Endothelial cell of umbilical vein (primary cell): ENCODE measurements around the gene SAMD7. TPM values are rescaled to one million over a fixed set of nuclear protein-coding genes. Genes with fewer than 3 reads are reported as not detected.

Experiments
- BruUV-seq: library from RNA; stranded (reverse); fragments of 400-500 nt; replicated peaks from 2 replicates; lab custom pipeline; 2021; lab: Mats Ljungman, UMichigan
- CTCF ChIA-PET: fragments of 300-600, 350-600 bp; sonication (Branson Sonifier 250); formaldehyde crosslinking; loops from one replicate; lab custom pipeline; 2021; ENCODE audit warnings: antibody characterized with exemption, inconsistent platforms; lab: Charles Lee
- POLR2A ChIA-PET: fragments of 300-600, 350-600 bp; sonication (Branson Sonifier 250); formaldehyde crosslinking; loops from one replicate; lab custom pipeline; 2021; ENCODE audit warnings: antibody characterized with exemption, inconsistent platforms; lab: Charles Lee
- DNase-seq: peaks from one replicate; pipeline ENCODE4 v3.0.0-alpha.2; 2011; ENCODE audit warnings: low read depth, low spot score
- FAIRE-seq: peaks from 2 replicates; lab custom pipeline; 2011; peaks lifted over from hg19 to GRCh38; lab: Jason Lieb, UNC
- H2AFZ ChIP-seq: 2 replicates; pipeline ENCODE4 v1.6.0; 2012; ENCODE audit warnings: low read depth, low read length, control low read depth, inconsistent platforms
- H3K27ac ChIP-seq: 2 replicates; pipeline ENCODE4 v1.5.1; 2011; ENCODE audit warnings: low read depth, mild to moderate bottlenecking, control low read depth, low read length, moderate library complexity; ENCODE audit not compliant: insufficient read depth
- H3K27me3 ChIP-seq, 2 experiments: 2 replicates each; pipeline versions ENCODE4 v1.6.0 to v1.6.1; 2011; ENCODE audit warnings: low read length in 2 of 2, mixed read lengths in 1 of 2; ENCODE audit not compliant: control insufficient read depth in 2 of 2, insufficient read depth in 2 of 2
- H3K36me3 ChIP-seq, 2 experiments: 2 replicates in 1 of 2; 3 replicates in 1 of 2; pipeline ENCODE4 v1.5.1; 2011; ENCODE audit warnings: low read length in 2 of 2, mild to moderate bottlenecking in 1 of 2, moderate library complexity in 1 of 2; ENCODE audit not compliant: control insufficient read depth in 2 of 2, insufficient read depth in 2 of 2; ENCODE audit errors: extremely low read depth in 1 of 2
- H3K4me1 ChIP-seq: 3 replicates; pipeline ENCODE4 v1.5.1; 2011; ENCODE audit warnings: mild to moderate bottlenecking, low read length; ENCODE audit not compliant: control insufficient read depth, insufficient read depth; ENCODE audit errors: extremely low read depth
- H3K4me2 ChIP-seq: 2 replicates; pipeline ENCODE4 v1.6.1; 2011; ENCODE audit warnings: low read length, control low read depth, mixed read lengths; ENCODE audit not compliant: insufficient read depth
- H3K4me3 ChIP-seq, 3 experiments: fragments of 200-600 bp in 1 of 3; sonication (generic), shearing (Covaris generic) in 1 of 3; replicated peaks in 1 of 3; 2 replicates each; pipeline ENCODE4 v1.5.1; 2011 to 2016; ENCODE audit warnings: control low read depth in 3 of 3, low read length in 3 of 3, mild to moderate bottlenecking in 2 of 3, inconsistent platforms in 1 of 3, low read depth in 1 of 3, moderate library complexity in 1 of 3; ENCODE audit not compliant: insufficient read depth in 1 of 3
- H3K79me2 ChIP-seq: 2 replicates; pipeline ENCODE4 v1.6.0; 2012; ENCODE audit warnings: low read length, inconsistent platforms; ENCODE audit not compliant: control insufficient read depth, insufficient read depth
- H3K9ac ChIP-seq: replicated peaks from 2 replicates; pipeline ENCODE3; 2011; ENCODE audit warnings: low read length, control low read depth; ENCODE audit not compliant: insufficient read depth; ENCODE audit errors: extremely low read depth
- H3K9me1 ChIP-seq: replicated peaks from 3 replicates; pipeline ENCODE4 v1.6.0; 2011; ENCODE audit warnings: mild to moderate bottlenecking, low read length; ENCODE audit not compliant: control insufficient read depth, insufficient read depth; ENCODE audit errors: extremely low read depth
- H3K9me3 ChIP-seq: replicated peaks from 2 replicates; pipeline ENCODE4 v1.5.1; 2012; ENCODE audit warnings: low read length, inconsistent platforms; ENCODE audit not compliant: control insufficient read depth, insufficient read depth
- H4K20me1 ChIP-seq: replicated peaks from 2 replicates; pipeline ENCODE3; 2011; ENCODE audit warnings: mild to moderate bottlenecking, low read length; ENCODE audit not compliant: control insufficient read depth, insufficient read depth; ENCODE audit errors: extremely low read depth
- EZH2 ChIP-seq: IDR thresholded peaks from 2 replicates; pipeline ENCODE4 v1.6.1; 2012; ENCODE audit warnings: borderline replicate concordance, low read depth, mild to moderate bottlenecking, moderate library complexity, low read length, inconsistent platforms; ENCODE audit not compliant: severe bottlenecking
- FOS ChIP-seq: IDR thresholded peaks from 2 replicates; pipeline ENCODE4 v1.6.1; 2011; ENCODE audit warnings: mild to moderate bottlenecking, low read length, moderate library complexity, borderline replicate concordance; ENCODE audit not compliant: insufficient read depth
- GATA2 ChIP-seq: IDR thresholded peaks from 2 replicates; pipeline ENCODE4 v1.7.0; 2011; ENCODE audit warnings: low read depth, mild to moderate bottlenecking, moderate library complexity, mixed read lengths, low read length; ENCODE audit not compliant: insufficient read length, insufficient read depth
- JUN ChIP-seq: IDR thresholded peaks from 2 replicates; pipeline ENCODE4 v1.6.1; 2011; ENCODE audit warnings: borderline replicate concordance, low read depth; ENCODE audit not compliant: insufficient read length, insufficient read depth
- MYC ChIP-seq: IDR thresholded peaks from one replicate; pipeline ENCODE4 v1.6.1; 2011; ENCODE audit warnings: mild to moderate bottlenecking, low read depth, low read length
- POLR2A ChIP-seq: IDR thresholded peaks from 2 replicates; pipeline ENCODE4 v1.6.1; 2012; ENCODE audit warnings: low read depth, mild to moderate bottlenecking, control low read depth, low read length
- POLR2AphosphoS5 ChIP-seq: IDR thresholded peaks from 2 replicates; pipeline ENCODE4 v1.6.1; 2012; ENCODE audit warnings: low read depth, mild to moderate bottlenecking, control low read depth, low read length, moderate library complexity; ENCODE audit not compliant: insufficient read depth
- dilution Hi-C: fragments of 300-500 bp; cut with MboI; formaldehyde crosslinking; loops from one replicate; pipeline ENCODE4 v1.15.0; 2019; ENCODE audit warnings: low sequenced_read_pairs; ENCODE audit not compliant: extremely low pct_ligation_motif_present
- intact Hi-C: fragments of 100-400 bp; cut with micrococcal nuclease; formaldehyde crosslinking; loops from one replicate; pipeline ENCODE4 v1.10.0; 2022
- polyA plus RNA-seq, 4 experiments: library from polyadenylated mRNA; depleted of rRNA in 3 of 4; stranded (reverse) in 3 of 4; unstranded in 1 of 4; fragments of >200 nt; gene quantifications; 2 replicates each; pipeline versions ENCODE4 v1.2.1 to v1.2.3, GENCODE V29; 2011 to 2012; ENCODE audit warnings: missing spikeins in 1 of 4
- total RNA-seq: library from RNA; stranded (reverse); gene quantifications from 2 replicates; pipeline ENCODE4 v1.2.3, GENCODE V29; 2021
- TF ChIP-seq, protein P1 (sequence below): IDR thresholded peaks from 2 replicates; pipeline ENCODE4 v1.6.1; 2011; ENCODE audit not compliant: insufficient read depth, insufficient read length
- TF ChIP-seq, protein P2 (sequence below), 2 donors: IDR thresholded peaks; 1 replicate in 1 of 2; 2 replicates in 1 of 2; pipeline ENCODE4 v1.5.1; 2011; ENCODE audit warnings: low read length in 2 of 2, mild to moderate bottlenecking in 2 of 2, moderate library complexity in 2 of 2, control low read depth in 1 of 2, inconsistent platforms in 1 of 2, low read depth in 1 of 2; ENCODE audit not compliant: insufficient read depth in 1 of 2; ENCODE audit errors: extremely low read depth in 1 of 2

Gene SAMD7
- total and polyA plus RNA-seq, 2 donors (not counting 3 experiments of a cell fraction or from before 2014, with no cell fraction given): not detected

DNA sequence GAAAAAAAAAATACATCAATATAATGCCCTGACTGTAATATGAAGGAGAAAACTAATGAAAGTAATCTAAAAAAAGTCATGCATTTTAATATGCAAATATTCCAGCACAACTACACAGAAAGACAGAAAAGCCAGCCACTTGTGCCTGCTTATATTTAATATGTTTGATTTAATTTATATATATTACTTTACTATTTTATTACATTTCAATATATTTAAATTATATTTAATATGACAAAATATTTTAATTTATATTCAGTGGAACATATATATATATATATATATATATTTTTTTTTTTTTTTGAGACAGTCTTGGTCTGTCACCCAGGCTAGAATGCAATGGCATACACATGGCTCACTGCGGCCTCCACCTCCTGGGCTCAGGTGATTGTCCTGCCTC is 14.1 kb upstream of the SAMD7 start:
- Histone ChIP-seq H3K9ac (no peak overlapping the region), H3K4me2 (no peak overlapping the region), H3K36me3 (no peaks in the 10 kb centered on the region), H3K9me3 (no peaks in the 10 kb centered on the region), H3K27me3 (peaks cover 0 to 2% of the 10 kb centered on the region in 2 experiments), H3K9me1 (no peaks in the 10 kb centered on the region), H2AFZ (no peak overlapping the region), H3K79me2 (no peaks in the 10 kb centered on the region), H4K20me1 (no peaks in the 10 kb centered on the region), H3K4me1 (no peaks in the 10 kb centered on the region), H3K27ac (no peak overlapping the region), H3K4me3 (no peak overlapping the region)
- dilution Hi-C loops (no loop called here), intact Hi-C loops (no loop called here)
- FAIRE-seq: peak; percentile 4
- CTCF ChIA-PET: no interaction called here
- BruUV-seq: no TSS peak
- POLR2A ChIA-PET: no interaction called here
- DNase-seq: no peak
- TF ChIP-seq POLR2AphosphoS5: no peak
- TF ChIP-seq, protein P1, sequence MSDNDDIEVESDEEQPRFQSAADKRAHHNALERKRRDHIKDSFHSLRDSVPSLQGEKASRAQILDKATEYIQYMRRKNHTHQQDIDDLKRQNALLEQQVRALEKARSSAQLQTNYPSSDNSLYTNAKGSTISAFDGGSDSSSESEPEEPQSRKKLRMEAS: no peak
- TF ChIP-seq GATA2: no peak
- TF ChIP-seq, protein P2, sequence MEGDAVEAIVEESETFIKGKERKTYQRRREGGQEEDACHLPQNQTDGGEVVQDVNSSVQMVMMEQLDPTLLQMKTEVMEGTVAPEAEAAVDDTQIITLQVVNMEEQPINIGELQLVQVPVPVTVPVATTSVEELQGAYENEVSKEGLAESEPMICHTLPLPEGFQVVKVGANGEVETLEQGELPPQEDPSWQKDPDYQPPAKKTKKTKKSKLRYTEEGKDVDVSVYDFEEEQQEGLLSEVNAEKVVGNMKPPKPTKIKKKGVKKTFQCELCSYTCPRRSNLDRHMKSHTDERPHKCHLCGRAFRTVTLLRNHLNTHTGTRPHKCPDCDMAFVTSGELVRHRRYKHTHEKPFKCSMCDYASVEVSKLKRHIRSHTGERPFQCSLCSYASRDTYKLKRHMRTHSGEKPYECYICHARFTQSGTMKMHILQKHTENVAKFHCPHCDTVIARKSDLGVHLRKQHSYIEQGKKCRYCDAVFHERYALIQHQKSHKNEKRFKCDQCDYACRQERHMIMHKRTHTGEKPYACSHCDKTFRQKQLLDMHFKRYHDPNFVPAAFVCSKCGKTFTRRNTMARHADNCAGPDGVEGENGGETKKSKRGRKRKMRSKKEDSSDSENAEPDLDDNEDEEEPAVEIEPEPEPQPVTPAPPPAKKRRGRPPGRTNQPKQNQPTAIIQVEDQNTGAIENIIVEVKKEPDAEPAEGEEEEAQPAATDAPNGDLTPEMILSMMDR (IDR thresholded peaks at IDR 0.05; ENCODE audit: extremely low read depth in 1 of 2, insufficient read depth in 1 of 2, low read depth in 1 of 2, low read length in 2 of 2): no peak
- TF ChIP-seq POLR2A: no peak
- no peak for TF ChIP-seq FOS
- TF ChIP-seq EZH2: no peak
- TF ChIP-seq MYC: no peak
- no peak for TF ChIP-seq JUN
